Neural cell (in vitro differentiated cells): Measurements from ENCODE around the gene CELSR3. TPM values are rescaled to one million over a fixed set of nuclear protein-coding genes. Genes with fewer than 3 reads are reported as not detected.

Experiments
- H2AFZ ChIP-seq: fragments of 200-600, 300-800 bp; sonication (generic), shearing (Covaris generic); 2 replicates; pipeline ENCODE4 v1.6.0; 2014; ENCODE audit warnings: low read depth, mild to moderate bottlenecking, antibody characterized with exemption, low read length, moderate library complexity
- H3F3A ChIP-seq: fragments of 200-600 bp; shearing (Covaris generic); 2 replicates; pipeline ENCODE4 v1.6.1; 2016; ENCODE audit warnings: mild to moderate bottlenecking, moderate library complexity, mixed read lengths, antibody characterized with exemption, low read length; ENCODE audit not compliant: insufficient read depth, poor library complexity, severe bottlenecking
- H3K27ac ChIP-seq: fragments of 200-600, 300-800 bp; sonication (generic), shearing (Covaris generic); 2 replicates; pipeline ENCODE4 v1.5.1; 2014; ENCODE audit warnings: mild to moderate bottlenecking, low read length, moderate library complexity
- H3K27me3 ChIP-seq: fragments of 300-800, 200-600 bp; sonication (generic), shearing (Covaris generic); 2 replicates; pipeline ENCODE4 v1.6.0; 2014; ENCODE audit warnings: mild to moderate bottlenecking, low read depth, low read length, moderate library complexity; ENCODE audit not compliant: insufficient read depth
- H3K36me3 ChIP-seq: fragments of 300-800, 200-600 bp; sonication (generic), shearing (Covaris generic); 2 replicates; pipeline ENCODE4 v1.5.1; 2014; ENCODE audit warnings: mild to moderate bottlenecking, antibody characterized with exemption, low read length, moderate library complexity; ENCODE audit not compliant: insufficient read depth
- H3K4me2 ChIP-seq: fragments of 300-800, 200-600 bp; sonication (generic), shearing (Covaris generic); 2 replicates; pipeline ENCODE4 v1.6.0; 2014; ENCODE audit warnings: mild to moderate bottlenecking, low read length
- H3K4me3 ChIP-seq: fragments of 300-800, 200-600 bp; sonication (generic), shearing (Covaris generic); 2 replicates; pipeline ENCODE4 v1.5.1; 2014; ENCODE audit warnings: mild to moderate bottlenecking, low read length, moderate library complexity
- H3K79me2 ChIP-seq: fragments of 200-600 bp; shearing (Covaris generic); replicated peaks from 2 replicates; pipeline ENCODE4 v1.6.0; 2014; ENCODE audit warnings: mild to moderate bottlenecking, low read length, moderate library complexity; ENCODE audit not compliant: insufficient read depth
- H3K9ac ChIP-seq: fragments of 300-800, 200-600 bp; sonication (generic), shearing (Covaris generic); 2 replicates; pipeline ENCODE4 v1.6.1; 2016; ENCODE audit warnings: mild to moderate bottlenecking, low read length, mixed read lengths
- H3K9me2 ChIP-seq: fragments of 200-600 bp; shearing (Covaris generic); 2 replicates; pipeline ENCODE4 v1.6.1; 2016; ENCODE audit warnings: mild to moderate bottlenecking, low read length, mixed read lengths; ENCODE audit not compliant: insufficient read depth
- H3K9me3 ChIP-seq: fragments of 200-600, 300-800 bp; sonication (generic), shearing (Covaris generic); 2 replicates; pipeline ENCODE4 v1.6.1; 2016; ENCODE audit warnings: mild to moderate bottlenecking, mixed run types, low read length, moderate library complexity, mixed read lengths
- H4K20me1 ChIP-seq: fragments of 200-600 bp; shearing (Covaris generic); 2 replicates; pipeline ENCODE4 v1.6.1; 2016; ENCODE audit warnings: mild to moderate bottlenecking, mixed run types; ENCODE audit not compliant: insufficient read depth
- EP300 ChIP-seq: fragments of 450-650 bp; conservative IDR thresholded peaks from 2 replicates; pipeline ENCODE4 v1.6.1; 2014; ENCODE audit warnings: antibody characterized with exemption, mild to moderate bottlenecking, moderate library complexity; ENCODE audit not compliant: poor library complexity, severe bottlenecking
- EZH2 ChIP-seq: fragments of 200-600, 300-800 bp; shearing (Covaris generic), sonication (generic); IDR thresholded peaks from 2 replicates; pipeline ENCODE4 v1.6.1; 2014; ENCODE audit warnings: antibody characterized with exemption, low read length, borderline replicate concordance, mild to moderate bottlenecking; ENCODE audit not compliant: insufficient read depth, poor library complexity, severe bottlenecking
- MXI1 ChIP-seq: fragments of 450-650 bp; conservative IDR thresholded peaks from 2 replicates; pipeline ENCODE4 v1.6.1; 2014; ENCODE audit warnings: antibody characterized with exemption, mild to moderate bottlenecking; ENCODE audit not compliant: poor library complexity, severe bottlenecking
- POLR2AphosphoS5 ChIP-seq: IDR thresholded peaks from 2 replicates; pipeline ENCODE4 v1.6.1; 2012
- RAD21 ChIP-seq: fragments of 450-650 bp; conservative IDR thresholded peaks from 2 replicates; pipeline ENCODE4 v1.6.1; 2014; ENCODE audit warnings: antibody characterized with exemption, mild to moderate bottlenecking, moderate library complexity
- SMC3 ChIP-seq: fragments of 450-650 bp; conservative IDR thresholded peaks from 2 replicates; pipeline ENCODE4 v1.6.1; 2014; ENCODE audit warnings: antibody characterized with exemption, mild to moderate bottlenecking, moderate library complexity; ENCODE audit not compliant: poor library complexity
- TAF1 ChIP-seq: IDR thresholded peaks from 2 replicates; pipeline ENCODE4 v1.6.1; 2012; ENCODE audit warnings: low read depth
- polyA plus RNA-seq: library from polyadenylated mRNA; depleted of rRNA; stranded (reverse); fragments of >200 nt; gene quantifications from 2 replicates; pipeline ENCODE4 v1.2.3, GENCODE V29; 2014
- TF ChIP-seq, protein P1 (sequence below): IDR thresholded peaks from 2 replicates; pipeline ENCODE4 v1.6.1; 2012; ENCODE audit warnings: borderline replicate concordance
- TF ChIP-seq, protein P2 (sequence below): fragments of 450-650 bp; IDR thresholded peaks from 2 replicates; pipeline ENCODE4 v1.5.1; 2014; ENCODE audit warnings: antibody characterized with exemption, mild to moderate bottlenecking, moderate library complexity; ENCODE audit not compliant: poor library complexity, severe bottlenecking

Gene CELSR3
- polyA plus RNA-seq, 1 donor from 2014 or later = 54.9 TPM

DNA sequence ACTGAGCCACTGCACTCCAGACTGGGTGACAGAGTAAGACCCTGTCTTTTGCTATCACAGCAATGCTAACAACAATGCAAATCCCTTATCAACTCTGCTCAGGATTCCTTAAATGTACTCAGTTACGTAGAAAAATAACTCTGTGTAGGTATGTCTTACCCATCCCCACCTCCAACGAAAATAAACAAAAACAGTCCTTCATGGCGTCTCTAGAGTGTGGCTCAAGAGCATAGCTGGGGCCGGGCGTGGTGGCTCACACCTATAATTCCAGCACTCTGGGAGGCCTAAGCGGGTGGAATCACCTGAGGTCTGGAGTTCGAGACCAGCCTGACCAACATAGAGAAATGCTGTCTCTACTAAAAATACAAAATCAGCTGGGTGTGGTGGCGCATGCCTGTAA lies 36.2 kb upstream of the CELSR3 start:
- Histone ChIP-seq H3K4me3 (no peak overlapping the region), H3K4me2 (no peak overlapping the region), H3K27ac (no peak overlapping the region), H3K9me2 (no peaks in the 10 kb centered on the region), H3K9ac (no peak overlapping the region), H3K79me2 (peaks cover 95% of the 10 kb centered on the region), H3K9me3 (no peaks in the 10 kb centered on the region), H3F3A (no peaks in the 10 kb centered on the region), H3K36me3 (no peaks in the 10 kb centered on the region), H4K20me1 (peaks cover 87% of the 10 kb centered on the region), H3K27me3 (no peaks in the 10 kb centered on the region), H2AFZ (no peak overlapping the region)
- TF ChIP-seq EZH2 (no peak), MXI1 (no peak), EP300 (no peak), SMC3 (no peak)
- TF ChIP-seq, protein P1, sequence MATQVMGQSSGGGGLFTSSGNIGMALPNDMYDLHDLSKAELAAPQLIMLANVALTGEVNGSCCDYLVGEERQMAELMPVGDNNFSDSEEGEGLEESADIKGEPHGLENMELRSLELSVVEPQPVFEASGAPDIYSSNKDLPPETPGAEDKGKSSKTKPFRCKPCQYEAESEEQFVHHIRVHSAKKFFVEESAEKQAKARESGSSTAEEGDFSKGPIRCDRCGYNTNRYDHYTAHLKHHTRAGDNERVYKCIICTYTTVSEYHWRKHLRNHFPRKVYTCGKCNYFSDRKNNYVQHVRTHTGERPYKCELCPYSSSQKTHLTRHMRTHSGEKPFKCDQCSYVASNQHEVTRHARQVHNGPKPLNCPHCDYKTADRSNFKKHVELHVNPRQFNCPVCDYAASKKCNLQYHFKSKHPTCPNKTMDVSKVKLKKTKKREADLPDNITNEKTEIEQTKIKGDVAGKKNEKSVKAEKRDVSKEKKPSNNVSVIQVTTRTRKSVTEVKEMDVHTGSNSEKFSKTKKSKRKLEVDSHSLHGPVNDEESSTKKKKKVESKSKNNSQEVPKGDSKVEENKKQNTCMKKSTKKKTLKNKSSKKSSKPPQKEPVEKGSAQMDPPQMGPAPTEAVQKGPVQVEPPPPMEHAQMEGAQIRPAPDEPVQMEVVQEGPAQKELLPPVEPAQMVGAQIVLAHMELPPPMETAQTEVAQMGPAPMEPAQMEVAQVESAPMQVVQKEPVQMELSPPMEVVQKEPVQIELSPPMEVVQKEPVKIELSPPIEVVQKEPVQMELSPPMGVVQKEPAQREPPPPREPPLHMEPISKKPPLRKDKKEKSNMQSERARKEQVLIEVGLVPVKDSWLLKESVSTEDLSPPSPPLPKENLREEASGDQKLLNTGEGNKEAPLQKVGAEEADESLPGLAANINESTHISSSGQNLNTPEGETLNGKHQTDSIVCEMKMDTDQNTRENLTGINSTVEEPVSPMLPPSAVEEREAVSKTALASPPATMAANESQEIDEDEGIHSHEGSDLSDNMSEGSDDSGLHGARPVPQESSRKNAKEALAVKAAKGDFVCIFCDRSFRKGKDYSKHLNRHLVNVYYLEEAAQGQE = no peak

DNA sequence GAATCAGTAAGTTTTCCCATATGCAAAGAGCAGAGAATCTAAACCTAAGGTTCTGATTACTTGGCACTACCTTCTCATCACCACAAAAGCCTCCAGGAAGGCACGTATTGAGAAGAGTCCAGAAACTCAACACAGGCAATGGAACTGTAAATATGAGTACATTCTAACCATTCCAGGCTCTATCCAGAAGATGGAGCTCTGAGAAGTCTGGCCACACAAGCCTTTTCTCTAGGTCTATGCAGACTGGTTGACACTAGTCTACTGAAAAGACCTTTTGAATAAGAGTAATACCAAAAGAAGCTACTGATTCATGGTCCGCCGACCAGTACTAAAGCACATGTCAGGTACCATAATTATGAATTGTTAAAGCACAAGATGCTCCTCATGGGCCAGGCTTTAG lies 35.3 kb upstream of the CELSR3 start:
- H3K4me2 ChIP-seq = no peak overlapping the region
- peaks cover 96% of the 10 kb centered on the region for H3K79me2 ChIP-seq
- H3K36me3 ChIP-seq = peaks cover 6% of the 10 kb centered on the region
- TF ChIP-seq TAF1 (no peak), SMC3 (no peak), MXI1 (no peak)
- H2AFZ ChIP-seq = no peak overlapping the region
- H3K9me3 ChIP-seq = no peaks in the 10 kb centered on the region
- peaks cover 90% of the 10 kb centered on the region for H4K20me1 ChIP-seq
- no peaks in the 10 kb centered on the region for H3K9me2 ChIP-seq
- no peak overlapping the region for H3K4me3 ChIP-seq
- H3K27ac ChIP-seq = no peak overlapping the region
- no peaks in the 10 kb centered on the region for H3F3A ChIP-seq
- no peaks in the 10 kb centered on the region for H3K27me3 ChIP-seq
- no peak overlapping the region for H3K9ac ChIP-seq

DNA sequence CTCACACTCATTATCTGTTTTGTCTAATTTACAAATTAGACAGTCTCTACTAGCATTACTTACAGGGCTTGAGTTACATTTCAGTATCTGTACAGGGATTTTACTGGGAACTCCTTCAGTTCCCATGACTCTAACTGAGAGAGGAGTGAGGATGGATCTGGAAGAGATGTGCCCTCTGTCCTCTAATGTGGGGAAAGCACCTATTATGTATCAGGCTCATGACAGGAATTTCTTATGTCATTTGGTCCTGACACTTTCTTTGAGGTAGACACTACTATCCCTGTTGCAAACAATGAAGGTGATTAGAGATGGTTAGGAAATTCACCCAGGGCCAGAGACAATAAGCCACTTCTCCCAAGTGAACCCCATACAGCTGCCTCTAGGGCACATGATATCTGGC lies 33.9 kb upstream of the CELSR3 start:
- H3K9me2 ChIP-seq = no peaks in the 10 kb centered on the region
- no peak overlapping the region for H3K4me3 ChIP-seq
- H3F3A ChIP-seq = no peaks in the 10 kb centered on the region
- no peak overlapping the region for H3K9ac ChIP-seq
- no peak overlapping the region for H3K27ac ChIP-seq
- peaks cover 94% of the 10 kb centered on the region for H3K79me2 ChIP-seq
- peaks cover 90% of the 10 kb centered on the region for H4K20me1 ChIP-seq
- TF ChIP-seq SMC3 (no peak), RAD21 (no peak), EZH2 (no peak), EP300 (no peak), POLR2AphosphoS5 (no peak), TAF1 (no peak), MXI1 (no peak)
- TF ChIP-seq, protein P1 = no peak
- TF ChIP-seq, protein P2, sequence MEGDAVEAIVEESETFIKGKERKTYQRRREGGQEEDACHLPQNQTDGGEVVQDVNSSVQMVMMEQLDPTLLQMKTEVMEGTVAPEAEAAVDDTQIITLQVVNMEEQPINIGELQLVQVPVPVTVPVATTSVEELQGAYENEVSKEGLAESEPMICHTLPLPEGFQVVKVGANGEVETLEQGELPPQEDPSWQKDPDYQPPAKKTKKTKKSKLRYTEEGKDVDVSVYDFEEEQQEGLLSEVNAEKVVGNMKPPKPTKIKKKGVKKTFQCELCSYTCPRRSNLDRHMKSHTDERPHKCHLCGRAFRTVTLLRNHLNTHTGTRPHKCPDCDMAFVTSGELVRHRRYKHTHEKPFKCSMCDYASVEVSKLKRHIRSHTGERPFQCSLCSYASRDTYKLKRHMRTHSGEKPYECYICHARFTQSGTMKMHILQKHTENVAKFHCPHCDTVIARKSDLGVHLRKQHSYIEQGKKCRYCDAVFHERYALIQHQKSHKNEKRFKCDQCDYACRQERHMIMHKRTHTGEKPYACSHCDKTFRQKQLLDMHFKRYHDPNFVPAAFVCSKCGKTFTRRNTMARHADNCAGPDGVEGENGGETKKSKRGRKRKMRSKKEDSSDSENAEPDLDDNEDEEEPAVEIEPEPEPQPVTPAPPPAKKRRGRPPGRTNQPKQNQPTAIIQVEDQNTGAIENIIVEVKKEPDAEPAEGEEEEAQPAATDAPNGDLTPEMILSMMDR = no peak
- H3K9me3 ChIP-seq = no peaks in the 10 kb centered on the region
- no peak overlapping the region for H3K4me2 ChIP-seq
- H2AFZ ChIP-seq = no peak overlapping the region
- H3K36me3 ChIP-seq = peaks cover 8% of the 10 kb centered on the region
- no peaks in the 10 kb centered on the region for H3K27me3 ChIP-seq
